ENCODE data around the gene PRELID1. TPM values are rescaled to one million over a fixed set of nuclear protein-coding genes. Genes with fewer than 3 reads are reported as not detected.
A peak's percentile ranks its signal among the peaks of the same experiment; 100 is the strongest.

Gene PRELID1
- total and polyA plus RNA-seq, 4 donors: 43.3 to 236 (median 133) TPM

GRCh38 chr5:177311723-177312648 lies 8.4 kb downstream of the PRELID1 start, which contains the start of gene MXD3:
Gene MXD3, minus strand, starts transcription at chr5:177311898. Its CDS starts 68 bp downstream, at chr5:177311830.
- DNase-seq: peak; percentile 97
- no peak for TF ChIP-seq CTCF (IDR thresholded peaks at IDR 0.05; ENCODE audit: control extremely low read depth, extremely low read depth)
- H3K27me3 ChIP-seq (ENCODE audit: control insufficient read depth in 3 of 3, insufficient read depth in 3 of 3, low read length in 2 of 3): no peaks in the 10 kb centered on the region
- peaks cover 0 to 34% (median 12%) of the 10 kb centered on the region in 5 donors for H3K4me1 ChIP-seq (ENCODE audit: control insufficient read depth in 5 of 5, insufficient read depth in 5 of 5, low read length in 5 of 5)
- H3K9ac ChIP-seq (ENCODE audit: insufficient read depth in 1 of 2, low read length in 2 of 2): no peak within 1 kb of the TSS
- no peak within 1 kb of the TSS for H3K27ac ChIP-seq (ENCODE audit: low read depth in 1 of 2, low read length in 1 of 2)
- H3K4me3 ChIP-seq: peak within 1 kb of the TSS; percentile 48
- 0 to 1% methylated on average over 70 to 78 of the region's 78 CpGs for WGBS, 2 donors
- H3K9me3 ChIP-seq (ENCODE audit: control insufficient read depth in 4 of 4, insufficient read depth in 3 of 4, low read length in 3 of 4): no peaks in the 10 kb centered on the region
- H3K36me3 ChIP-seq (ENCODE audit: control insufficient read depth in 4 of 4, insufficient read depth in 4 of 4, low read length in 4 of 4): peaks cover 0 to 4% (median 1%) of the 10 kb centered on the region in 4 donors
- peak; percentile 90 for ATAC-seq (ENCODE audit: insufficient read depth, low FRiP score)

GRCh38 chr5:177312649-177313181 lies 9.1 kb downstream of the PRELID1 start:
- Histone ChIP-seq H3K4me1 (ENCODE audit: control insufficient read depth in 5 of 5, insufficient read depth in 5 of 5, low read length in 5 of 5) (peaks cover 0 to 34% (median 12%) of the 10 kb centered on the region in 5 donors), H3K9ac (ENCODE audit: insufficient read depth in 1 of 2, low read length in 2 of 2) (no peak overlapping the region), H3K36me3 (ENCODE audit: control insufficient read depth in 4 of 4, insufficient read depth in 4 of 4, low read length in 4 of 4) (peaks cover 0 to 4% (median 0%) of the 10 kb centered on the region in 4 donors), H3K4me3 (no peak overlapping the region), H3K27me3 (ENCODE audit: control insufficient read depth in 3 of 3, insufficient read depth in 3 of 3, low read length in 2 of 3) (no peaks in the 10 kb centered on the region), H3K27ac (ENCODE audit: low read depth in 1 of 2, low read length in 1 of 2) (no peak overlapping the region), H3K9me3 (ENCODE audit: control insufficient read depth in 4 of 4, insufficient read depth in 3 of 4, low read length in 3 of 4) (no peaks in the 10 kb centered on the region)
- 2 to 12% methylated on average over 19 of the region's 19 CpGs for WGBS, 2 donors
- peak in 1 of 3 donors; percentile 42 for DNase-seq
- no peak for ATAC-seq (ENCODE audit: insufficient read depth, low FRiP score)
- TF ChIP-seq CTCF (IDR thresholded peaks at IDR 0.05; ENCODE audit: control extremely low read depth, extremely low read depth): no peak

GRCh38 chr5:177313561-177314259 lies 10.1 kb downstream of the PRELID1 start:
- Histone ChIP-seq H3K9ac (ENCODE audit: insufficient read depth in 1 of 2, low read length in 2 of 2) (no peak overlapping the region), H3K27ac (ENCODE audit: low read depth in 1 of 2, low read length in 1 of 2) (no peak overlapping the region), H3K4me3 (no peak overlapping the region), H3K36me3 (ENCODE audit: control insufficient read depth in 4 of 4, insufficient read depth in 4 of 4, low read length in 4 of 4) (peaks cover 0 to 4% (median 0%) of the 10 kb centered on the region in 4 donors), H3K4me1 (ENCODE audit: control insufficient read depth in 5 of 5, insufficient read depth in 5 of 5, low read length in 5 of 5) (peaks cover 0 to 32% (median 12%) of the 10 kb centered on the region in 5 donors), H3K27me3 (ENCODE audit: control insufficient read depth in 3 of 3, insufficient read depth in 3 of 3, low read length in 2 of 3) (no peaks in the 10 kb centered on the region), H3K9me3 (ENCODE audit: control insufficient read depth in 4 of 4, insufficient read depth in 3 of 4, low read length in 3 of 4) (no peaks in the 10 kb centered on the region)
- DNase-seq (no peak), ATAC-seq (ENCODE audit: insufficient read depth, low FRiP score) (no peak)
- no peak for TF ChIP-seq CTCF (IDR thresholded peaks at IDR 0.05; ENCODE audit: control extremely low read depth, extremely low read depth)
- 91 to 96% methylated on average over 15 of the region's 15 CpGs for WGBS, 2 donors
